DOHH2 (cell line): Measurements from ENCODE around the gene ZNF317.

Source experiments
- EZH2phosphoT487 ChIP-seq: fragments of 200-600 bp; sonication (generic); IDR thresholded peaks from 2 replicates; pipeline ENCODE4 v1.6.1; 2017; ENCODE audit warnings: borderline replicate concordance, mild to moderate bottlenecking, antibody characterized with exemption, low read length, moderate library complexity, mixed read lengths
- TF ChIP-seq, protein P1 (sequence below): fragments of 200-600 bp; sonication (generic); IDR thresholded peaks from one replicate; pipeline ENCODE4 v1.5.1; 2014; ENCODE audit warnings: antibody characterized with exemption, mild to moderate bottlenecking, low read depth, low read length; ENCODE audit not compliant: poor library complexity, severe bottlenecking

DNA sequence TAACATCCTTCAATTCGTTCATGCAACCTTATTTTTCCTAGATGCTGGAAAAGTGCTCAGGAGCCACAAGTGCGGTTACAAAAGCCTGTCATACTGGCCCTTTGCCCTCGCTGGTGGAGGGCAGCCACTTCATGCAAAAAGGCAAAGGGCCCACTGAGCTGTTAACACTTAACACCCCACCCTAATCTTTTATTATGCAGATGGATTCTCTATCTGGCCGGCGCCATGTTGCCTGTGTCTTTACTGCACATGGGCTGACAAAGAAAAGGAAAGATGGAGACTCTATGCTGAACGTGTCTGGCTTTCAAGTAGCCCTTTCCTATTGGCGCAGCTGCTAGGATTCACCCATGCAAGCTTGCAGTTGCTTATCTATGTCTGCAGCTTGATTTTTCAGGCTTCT is 49.3 kb downstream of the ZNF317 start:
- TF ChIP-seq, protein P1, sequence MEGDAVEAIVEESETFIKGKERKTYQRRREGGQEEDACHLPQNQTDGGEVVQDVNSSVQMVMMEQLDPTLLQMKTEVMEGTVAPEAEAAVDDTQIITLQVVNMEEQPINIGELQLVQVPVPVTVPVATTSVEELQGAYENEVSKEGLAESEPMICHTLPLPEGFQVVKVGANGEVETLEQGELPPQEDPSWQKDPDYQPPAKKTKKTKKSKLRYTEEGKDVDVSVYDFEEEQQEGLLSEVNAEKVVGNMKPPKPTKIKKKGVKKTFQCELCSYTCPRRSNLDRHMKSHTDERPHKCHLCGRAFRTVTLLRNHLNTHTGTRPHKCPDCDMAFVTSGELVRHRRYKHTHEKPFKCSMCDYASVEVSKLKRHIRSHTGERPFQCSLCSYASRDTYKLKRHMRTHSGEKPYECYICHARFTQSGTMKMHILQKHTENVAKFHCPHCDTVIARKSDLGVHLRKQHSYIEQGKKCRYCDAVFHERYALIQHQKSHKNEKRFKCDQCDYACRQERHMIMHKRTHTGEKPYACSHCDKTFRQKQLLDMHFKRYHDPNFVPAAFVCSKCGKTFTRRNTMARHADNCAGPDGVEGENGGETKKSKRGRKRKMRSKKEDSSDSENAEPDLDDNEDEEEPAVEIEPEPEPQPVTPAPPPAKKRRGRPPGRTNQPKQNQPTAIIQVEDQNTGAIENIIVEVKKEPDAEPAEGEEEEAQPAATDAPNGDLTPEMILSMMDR: no peak
- TF ChIP-seq EZH2phosphoT487: no peak
